ENCODE results near the gene HYAL2.
A peak's percentile ranks its signal among the peaks of the same experiment; 100 is the strongest.

Gene HYAL2

DNA sequence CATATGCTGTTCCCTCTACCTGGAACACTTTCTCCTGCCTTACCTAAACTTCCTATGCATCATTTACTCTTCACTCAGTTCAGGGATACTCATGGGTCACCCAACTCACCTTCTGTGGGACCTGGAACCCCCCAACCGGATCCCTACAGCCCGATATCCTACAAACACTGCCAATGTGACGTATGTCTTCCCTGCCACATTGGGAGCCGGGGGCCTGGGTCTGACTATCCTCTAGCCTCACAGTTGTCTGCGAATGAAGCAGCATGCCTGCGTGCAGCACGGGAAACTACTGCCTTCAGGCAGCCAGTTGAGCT is 27.6 kb upstream of the HYAL2 start:
- no peak for DNase-seq

- peak; percentile 42 for DNase-seq
Observed at GRCh38 chr3:50347187-50347813, 24.8 kb upstream of the HYAL2 start.

DNA sequence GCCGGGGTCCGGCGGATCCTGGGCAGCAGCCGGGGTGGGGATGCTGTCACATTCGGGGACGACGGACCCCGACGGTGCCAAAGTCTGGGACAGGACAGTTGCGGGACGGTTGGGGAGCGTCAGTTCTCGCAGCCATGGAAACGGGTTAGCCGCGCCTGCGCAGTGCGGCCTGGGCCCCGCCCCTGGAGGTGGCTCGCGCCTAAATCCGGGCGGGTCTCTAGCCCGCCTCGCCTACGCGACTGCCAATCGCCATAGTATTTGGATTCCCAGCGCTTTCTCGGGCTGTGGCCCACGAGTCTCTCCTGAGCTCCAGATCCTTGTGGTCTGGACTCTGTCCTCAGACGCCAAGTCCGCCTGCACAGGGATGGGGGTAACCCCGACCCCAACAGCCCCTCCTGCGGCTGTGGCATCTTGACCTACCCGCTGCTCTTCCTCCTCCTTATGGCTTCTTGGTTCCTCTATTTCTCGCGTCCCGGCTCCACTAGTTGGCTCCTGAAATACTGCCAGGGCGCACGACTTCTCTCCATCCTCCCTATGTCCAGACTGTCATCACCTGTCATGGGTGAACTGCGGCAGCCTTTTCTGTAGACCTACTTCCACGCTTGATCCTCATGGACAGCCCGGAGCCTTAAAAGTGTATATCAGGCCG is 23.2 kb upstream of the HYAL2 start, which contains the start of gene ZMYND10:
ZMYND10 (minus strand) TSS at position 147 of the 649 bp plus-strand sequence. CDS start 153 bp downstream, outside the sequence.
- no peak for DNase-seq

DNA sequence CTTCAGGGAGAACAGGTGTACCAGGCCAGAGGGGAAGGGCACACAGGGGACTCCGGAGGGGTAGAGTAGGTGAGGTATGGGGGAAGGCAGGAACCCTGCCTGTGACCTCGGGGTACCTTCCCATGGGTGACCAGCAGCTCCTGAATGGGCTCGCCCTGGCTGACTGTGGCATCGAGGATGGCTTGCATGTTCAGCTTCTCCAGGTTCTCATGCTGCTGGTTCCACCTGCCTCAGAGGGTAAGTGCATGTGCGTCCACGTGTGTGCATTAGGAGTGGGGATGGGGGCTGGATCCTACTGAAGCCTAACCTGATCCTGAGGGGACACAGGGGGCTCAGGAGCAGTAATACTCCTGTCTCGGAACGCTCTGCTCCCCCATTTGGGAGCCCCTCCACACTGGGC is 22.5 kb upstream of the HYAL2 start:
- DNase-seq = no peak

- DNase-seq = no peak
Observed at GRCh38 chr3:50342813-50343633, 20.5 kb upstream of the HYAL2 start.

DNA sequence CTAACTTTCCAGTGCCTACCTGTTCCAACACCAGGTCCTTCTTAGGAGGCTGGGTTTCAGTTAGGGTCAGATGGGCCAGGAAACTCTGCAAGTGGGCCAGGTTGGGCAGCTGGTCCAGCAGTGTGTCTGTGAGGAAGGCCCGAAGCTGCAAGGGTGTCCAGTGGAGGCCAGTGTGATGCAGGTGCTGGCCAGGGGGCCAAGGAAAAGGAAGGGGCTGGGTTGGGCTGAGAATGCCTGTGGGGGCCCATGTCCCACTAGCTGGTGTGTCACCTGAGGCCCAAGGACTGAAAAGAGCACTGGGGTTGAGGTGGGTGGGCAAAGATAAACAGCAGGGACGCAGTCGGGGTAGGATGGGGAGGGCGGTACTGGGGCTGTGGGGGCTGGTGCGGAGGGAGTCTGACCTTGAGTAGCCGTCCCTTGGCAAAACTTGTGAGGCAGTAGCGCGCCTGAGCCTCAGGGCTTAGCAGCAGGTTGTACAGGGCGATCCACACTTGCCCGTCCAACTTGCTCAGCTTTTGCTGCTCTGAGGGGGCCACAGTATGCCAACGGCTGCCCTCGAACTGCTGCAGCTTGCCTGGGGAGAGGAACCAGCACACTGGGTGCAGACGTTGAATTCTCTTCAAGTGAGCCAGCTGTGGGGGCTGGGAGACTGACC is 19.6 kb upstream of the HYAL2 start:
- DNase-seq = no peak

DNA sequence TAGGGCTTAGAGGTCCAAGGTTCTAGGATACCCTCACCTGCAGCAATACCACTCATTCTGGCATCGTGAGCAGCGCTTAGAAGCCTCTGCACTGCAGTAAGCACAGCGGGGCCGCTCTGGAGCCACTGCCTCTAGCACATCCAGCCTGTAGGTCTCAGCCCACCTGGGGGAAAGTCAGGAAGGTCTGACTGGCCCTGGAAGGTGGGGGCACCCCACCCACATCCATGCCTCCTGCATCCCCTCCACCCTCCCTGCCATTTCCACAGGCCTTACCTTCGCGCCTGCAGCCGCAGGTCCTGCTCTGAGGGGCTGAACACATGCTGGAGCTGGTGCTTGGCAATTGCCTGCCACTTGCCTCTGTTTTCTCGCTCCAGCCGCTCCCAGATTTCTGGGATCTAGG is 19.0 kb upstream of the HYAL2 start:
- DNase-seq = peak; percentile 49

GRCh38 chr3:50340448-50341329 is 18.1 kb upstream of the HYAL2 start, which contains the start of gene RASSF1:
RASSF1 (minus strand) TSS chr3:50340836; CDS start chr3:50340805, 31 bp downstream.
- peak; percentile 94 for DNase-seq

DNA sequence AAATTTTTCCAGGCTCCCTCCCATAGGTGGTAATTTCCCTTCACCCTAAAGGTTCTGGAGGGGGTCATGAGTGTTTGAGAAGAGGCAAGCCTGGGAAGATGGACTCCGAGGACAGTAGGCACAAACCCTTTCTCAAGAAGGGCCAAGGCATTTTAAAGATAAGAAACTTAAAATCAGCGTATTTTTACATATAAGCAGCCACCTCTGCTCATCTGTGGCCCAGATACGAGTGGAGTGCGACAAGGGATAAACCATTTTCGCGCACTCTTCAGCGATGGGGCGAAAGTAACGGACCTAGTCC is 17.6 kb upstream of the HYAL2 start:
- no peak for DNase-seq

DNA sequence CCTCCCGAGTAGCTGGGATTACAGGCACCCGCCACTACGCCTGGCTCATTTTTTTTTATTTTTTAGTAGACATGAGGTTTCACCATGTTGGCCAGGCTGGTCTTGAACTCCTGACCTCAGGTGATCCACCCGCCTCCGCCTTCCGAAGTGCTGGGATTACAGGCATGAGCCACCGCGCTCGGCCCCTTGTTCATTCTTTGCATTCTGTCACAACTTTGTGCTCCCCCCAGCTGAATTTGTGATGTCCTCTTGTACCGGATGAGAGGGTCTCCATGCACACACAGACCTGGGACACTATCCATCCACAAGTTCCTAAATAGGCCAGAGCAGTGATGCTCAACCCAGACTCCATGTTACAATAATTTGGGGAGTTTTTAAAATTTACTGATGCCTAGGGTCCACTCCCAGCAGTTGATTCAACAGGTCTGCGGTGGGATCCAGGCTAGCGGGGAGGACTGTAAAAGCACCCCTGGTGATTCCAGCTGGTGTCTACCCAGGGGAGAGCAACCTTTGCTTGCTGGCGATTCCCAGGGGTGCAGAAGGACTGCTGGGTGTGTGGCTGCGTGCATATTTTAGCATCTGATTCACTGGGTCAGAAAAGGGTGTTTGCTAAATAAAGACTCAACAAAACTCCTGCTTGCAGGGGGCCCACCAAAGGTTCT is 17.1 kb upstream of the HYAL2 start:
- no peak for DNase-seq

DNA sequence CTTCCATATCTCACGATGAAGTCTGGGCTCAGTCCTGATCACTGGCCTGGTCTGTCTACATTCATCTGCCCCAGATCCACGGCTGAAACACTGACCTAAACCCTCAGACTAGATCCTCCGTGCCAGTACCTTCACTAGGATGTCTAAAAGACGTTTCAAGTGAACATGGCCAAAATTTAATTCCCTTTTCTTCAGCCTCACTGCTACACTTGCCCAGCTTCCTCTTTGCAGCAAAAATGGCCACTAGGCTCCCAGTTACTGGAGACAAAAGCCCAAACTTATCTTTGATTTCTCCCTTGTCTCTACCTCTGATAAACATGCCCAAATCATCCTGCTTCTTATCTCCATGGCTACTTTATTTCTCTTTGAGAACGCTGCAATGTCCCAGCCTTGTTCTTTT is 16.4 kb upstream of the HYAL2 start:
- no peak for DNase-seq

DNA sequence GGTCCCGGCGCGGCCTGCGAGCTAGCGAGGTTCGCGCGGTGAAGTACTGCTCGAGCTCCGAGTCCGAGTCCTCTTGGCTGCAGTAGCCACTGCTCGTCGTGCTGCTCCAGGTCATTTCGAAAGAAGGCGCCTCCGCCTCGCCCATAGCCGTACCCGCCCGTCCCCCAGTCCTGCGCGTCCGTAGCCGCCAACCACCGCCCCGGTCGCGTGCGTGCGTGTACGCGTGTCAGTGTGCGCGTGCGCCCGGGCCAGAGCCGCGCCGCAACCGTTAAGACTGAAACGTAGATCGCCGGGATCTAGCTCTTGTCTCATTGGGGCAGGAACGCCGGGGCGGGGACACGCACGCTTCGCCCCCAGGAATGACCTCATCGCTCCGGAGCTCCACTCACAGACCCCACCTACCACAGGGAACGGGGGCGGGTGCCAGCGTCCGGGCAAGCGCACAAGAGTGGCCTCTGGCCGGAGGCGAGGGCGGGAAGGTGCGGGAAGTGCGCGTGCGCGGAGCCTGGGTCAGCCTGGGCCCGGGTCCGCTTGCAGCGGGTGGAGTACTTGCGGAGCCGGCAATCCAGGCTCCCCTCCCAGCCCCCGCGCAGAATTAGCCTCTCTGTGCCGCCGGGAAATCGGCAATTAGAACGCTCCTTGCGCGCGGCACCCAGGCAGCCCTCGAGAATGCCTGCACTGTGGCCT is 14.8 kb upstream of the HYAL2 start:
- DNase-seq = peak; percentile 97

DNA sequence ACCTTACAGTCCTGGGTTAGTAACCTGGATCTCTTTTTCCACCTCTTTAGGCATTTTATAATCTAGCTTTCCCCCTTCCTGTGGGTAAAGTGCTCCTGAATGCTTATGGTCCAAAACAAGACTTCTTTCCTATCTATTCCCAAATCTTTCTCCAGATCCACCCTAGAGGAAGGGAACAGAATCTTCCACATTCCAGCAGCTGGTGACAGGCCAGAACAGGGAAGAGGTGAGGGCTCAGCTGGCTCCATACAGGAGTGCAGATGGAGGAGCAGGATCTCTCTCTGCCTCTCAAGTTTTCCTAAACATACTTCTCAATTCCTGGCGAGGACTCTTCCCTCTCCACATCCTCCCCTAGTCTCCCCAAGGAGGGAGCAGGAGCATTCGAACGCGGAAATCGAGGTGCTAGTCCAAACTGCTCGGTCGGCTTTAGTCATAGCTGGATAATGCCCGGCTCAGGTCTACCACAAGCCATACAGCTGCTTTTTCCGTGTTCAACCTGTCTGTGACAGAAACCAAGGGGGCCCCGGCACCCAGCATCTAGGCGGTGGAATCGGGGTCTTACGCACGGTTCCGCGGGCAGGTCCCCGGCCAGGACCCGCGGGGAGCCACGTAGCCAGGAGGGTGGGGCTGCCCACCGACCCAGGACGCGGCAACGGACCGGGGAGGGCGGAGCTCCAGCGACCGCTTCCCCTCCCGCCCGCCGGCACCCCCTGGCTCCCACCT is 14.1 kb upstream of the HYAL2 start:
- no peak for DNase-seq

DNA sequence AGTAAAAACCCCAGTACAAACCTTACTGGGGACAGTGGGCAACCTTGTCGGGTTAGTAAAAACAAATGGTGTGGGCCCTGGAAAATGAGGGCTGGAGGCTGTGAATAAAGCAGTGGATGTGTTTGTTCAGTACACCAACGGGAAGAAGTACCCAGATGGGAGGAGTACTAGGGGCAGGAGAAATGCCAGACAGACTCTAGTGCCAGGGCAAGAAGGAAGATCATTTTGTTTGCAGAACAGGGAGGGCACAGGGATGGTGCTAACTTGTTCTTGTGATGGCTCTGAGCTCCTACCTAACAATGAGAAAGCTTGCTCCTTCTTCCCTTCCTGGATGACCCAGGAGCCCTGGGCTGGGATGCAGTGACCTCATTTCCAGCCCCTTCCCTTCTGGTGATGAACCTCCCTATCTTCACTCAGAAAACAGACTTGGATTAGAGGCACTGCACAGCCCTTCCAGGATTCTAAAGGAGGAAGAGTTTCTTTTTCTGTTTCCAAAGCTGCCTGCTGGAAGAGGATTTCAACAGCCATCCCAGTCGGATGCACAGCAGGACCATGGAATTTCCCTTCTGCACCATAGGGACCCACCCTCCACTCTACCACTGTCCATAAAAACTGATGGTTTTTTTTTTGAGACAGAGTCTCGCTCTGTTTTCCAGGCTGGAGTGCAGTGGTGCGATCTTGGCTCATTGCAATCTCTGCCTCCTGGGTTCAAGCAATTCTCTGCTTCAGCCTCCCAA is 12.0 kb upstream of the HYAL2 start:
- DNase-seq = no peak

GRCh38 chr3:50333744-50334328 is 11.3 kb upstream of the HYAL2 start:
- no peak for DNase-seq

- DNase-seq = no peak
Observed at GRCh38 chr3:50331364-50331907, 8.9 kb upstream of the HYAL2 start.

GRCh38 chr3:50330330-50330729 is 7.8 kb upstream of the HYAL2 start:
- DNase-seq = no peak

DNA sequence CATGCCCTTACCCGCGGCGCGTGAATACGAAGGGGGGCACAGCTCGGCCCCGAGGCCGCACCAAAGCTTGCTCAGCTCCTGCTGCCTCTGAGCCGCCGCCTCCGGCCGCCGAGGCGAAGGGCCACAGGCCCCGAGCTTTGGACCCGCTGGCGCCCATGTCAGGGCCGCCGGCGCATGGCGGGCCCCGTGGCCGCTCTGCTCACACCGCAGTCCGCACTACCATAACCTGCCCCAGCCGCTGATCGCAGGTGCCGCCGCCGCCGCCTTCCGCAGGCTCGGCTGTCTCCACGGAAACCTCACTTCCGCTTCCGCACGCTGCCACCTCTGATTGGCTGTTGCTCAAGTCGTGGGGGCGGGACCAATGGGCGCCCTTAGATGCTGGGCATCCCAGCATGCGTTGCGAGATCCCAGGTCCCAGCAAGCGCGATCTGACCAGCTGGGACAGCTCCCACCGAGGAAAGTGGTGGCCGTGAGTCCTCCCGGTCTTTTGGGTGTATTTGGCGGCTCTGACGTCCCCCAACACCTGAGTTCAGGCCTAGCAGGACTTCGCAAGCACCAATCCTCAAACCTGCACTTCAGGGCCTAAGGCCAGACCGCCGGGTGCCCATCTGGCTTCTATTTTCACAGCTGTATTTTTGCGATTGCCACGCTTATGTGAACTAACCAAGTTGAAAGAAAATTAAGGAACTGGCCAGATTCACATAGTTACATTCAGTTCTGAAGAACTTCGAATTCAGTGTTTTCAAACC is 5.6 kb upstream of the HYAL2 start, which contains the start of gene TUSC2:
TUSC2 (minus strand) TSS at position 281 of the 749 bp plus-strand sequence; CDS start at position 157, 124 bp downstream.
- DNase-seq = peak; percentile 86
